ENCODE measurements around the gene NPIPB8. TPM values are rescaled to one million over a fixed set of nuclear protein-coding genes. Genes with fewer than 3 reads are reported as not detected.

NPIPB8 gene
- total and polyA plus RNA-seq, 2 of the 13 experiments (the other 11 are each of a cell fraction or from before 2014, with no cell fraction given): 0.49 to 2.3 TPM

GRCh38 chr16:28603381-28604185 is 34.3 kb upstream of the NPIPB8 start:
- POLR2A ChIA-PET: interaction anchor here (0.7 kb wide), 1 partner anchor 9 kb away, joined by 3 read pairs; no protein-coding TSS in a partner anchor
- H3K4me3 ChIP-seq (replicated peaks in 1 of 3; ENCODE audit: insufficient read depth in 1 of 3, low read depth in 2 of 3, low read length in 3 of 3): no peak overlapping the region
- no peak for FAIRE-seq
- no peak for DNase-seq (ENCODE audit: low spot score)
- no peaks in the 10 kb centered on the region for H4K20me1 ChIP-seq (ENCODE audit: insufficient read depth, low read length)
- H3K27me3 ChIP-seq (ENCODE audit: control insufficient read depth in 1 of 2, insufficient read depth in 2 of 2, low read length in 2 of 2): no peaks in the 10 kb centered on the region
- BruUV-seq (replicated peaks): no TSS peak
- CTCF ChIA-PET (ENCODE audit: low intra/inter-chr PET ratio, low total read pairs): no interaction called here
- no peak overlapping the region for H3K9ac ChIP-seq (ENCODE audit: insufficient read depth, low read depth, low read length)
- H3K4me2 ChIP-seq (ENCODE audit: low read depth, low read length): no peak overlapping the region
- no peaks in the 10 kb centered on the region for H3K9me3 ChIP-seq (ENCODE audit: low read length)
- no peak for ATAC-seq
- H3K79me2 ChIP-seq (ENCODE audit: insufficient read depth, low read length): peaks cover 2% of the 10 kb centered on the region
- peaks cover 18% of the 10 kb centered on the region for H3K4me1 ChIP-seq (ENCODE audit: insufficient read depth, low read length)
- H3K36me3 ChIP-seq (replicated peaks in 1 of 2; ENCODE audit: control insufficient read depth in 1 of 2, insufficient read depth in 2 of 2, low read length in 2 of 2): peaks cover 0 to 17% of the 10 kb centered on the region in 2 experiments; a peak in 4 of 5 replicates
- no peak overlapping the region for H2AFZ ChIP-seq (ENCODE audit: low read length)
- in situ Hi-C loops (cut with HindIII; ENCODE audit: extremely low pct_ligation_motif_present, low pct_unique_long_range_greater_than_20kb) (no loop called here), intact Hi-C loops (cut with micrococcal nuclease; ENCODE audit: unreplicated experiment) (no loop called here)
- no peak overlapping the region for H3K27ac ChIP-seq (ENCODE audit: extremely low read length, insufficient read depth, low read length)
- WGBS (ENCODE audit: low lambda C conversion rate): 85% methylated on average over 11 of the region's 11 CpGs
- TF ChIP-seq DZIP1 (CRISPR knock-in tag; IDR thresholded peaks at IDR 0.05): peak; percentile 81; the same call in 1 of the 2 replicates
- no peak for TF ChIP-seq BCL6 (CRISPR knock-in tag; IDR thresholded peaks at IDR 0.05)
- peak; percentile 55; the same call in 1 of the 2 replicates for TF ChIP-seq ZC3H4 (CRISPR knock-in tag; IDR thresholded peaks at IDR 0.05; ENCODE audit: borderline replicate concordance)
- TF ChIP-seq ZUFSP (CRISPR knock-in tag; IDR thresholded peaks at IDR 0.05; ENCODE audit: borderline replicate concordance): no peak
- 0 out of 2 replicates have a peak, but pooled peaks have one; percentile 9 for TF ChIP-seq CBX5 (CRISPR knock-in tag; IDR thresholded peaks at IDR 0.05; ENCODE audit: borderline replicate concordance)
- peak; percentile 45; the same call in 1 of the 2 replicates for TF ChIP-seq AKAP8 (CRISPR knock-in tag; IDR thresholded peaks at IDR 0.05)
- no peak for TF ChIP-seq TEF (CRISPR knock-in tag; IDR thresholded peaks at IDR 0.05)
- TF ChIP-seq DMAP1 (CRISPR knock-in tag; IDR thresholded peaks at IDR 0.05): no peak
- TF ChIP-seq POLR2A (IDR thresholded peaks at IDR 0.05; ENCODE audit: insufficient read depth in 1 of 2, low read depth in 2 of 2, low read length in 2 of 2): 0 out of 4 replicates have a peak, but pooled peaks of 1 of the 2 experiments have one; percentile 42
- 0 out of 2 replicates have a peak, but pooled peaks have one; percentile 8 for TF ChIP-seq PITX1 (CRISPR knock-in tag; IDR thresholded peaks at IDR 0.05)
- TF ChIP-seq NRL (CRISPR knock-in tag; IDR thresholded peaks at IDR 0.05; ENCODE audit: borderline replicate concordance): 0 out of 2 replicates have a peak, but pooled peaks have one; percentile 48
- no peak for TF ChIP-seq ZNF652 (CRISPR knock-in tag; IDR thresholded peaks at IDR 0.05; ENCODE audit: borderline replicate concordance, low read depth)
- no peak for TF ChIP-seq PHF21A (CRISPR knock-in tag; IDR thresholded peaks at IDR 0.05)
- no peak for TF ChIP-seq ARNT (IDR thresholded peaks at IDR 0.05)
- TF ChIP-seq ZNF280B (CRISPR knock-in tag; IDR thresholded peaks at IDR 0.05; ENCODE audit: borderline replicate concordance): peak; percentile 60
- no peak for TF ChIP-seq PLRG1 (conservative IDR thresholded peaks at IDR 0.05)
- peak; percentile 70; the same call in 1 of the 2 replicates for TF ChIP-seq SSRP1 (CRISPR knock-in tag; IDR thresholded peaks at IDR 0.05)
- peak; percentile 60 for TF ChIP-seq BORCS8-MEF2B (CRISPR knock-in tag; IDR thresholded peaks at IDR 0.05)

All from HepG2 (cell line).